Measurements from ENCODE around the gene FAM76B.

- no peak for TF ChIP-seq CTCF (optimal IDR thresholded peaks at IDR 0.05 in 1 of 3, IDR thresholded peaks at IDR 0.05 in 1 of 3, conservative IDR thresholded peaks at IDR 0.05 in 1 of 3; ENCODE audit: extremely low read depth in 1 of 3, insufficient read depth in 2 of 3, low read length in 3 of 3)
- TF ChIP-seq EZH2 (IDR thresholded peaks at IDR 0.05; ENCODE audit: low read length), result no peak
Measured at GRCh38 chr11:95794086-95794485, 4.5 kb upstream of the FAM76B start.

All from keratinocyte (primary cell).